B cell (primary cell): ENCODE results near the gene TBRG1.

Experiments used
- EZH2 ChIP-seq: IDR thresholded peaks from 2 replicates; pipeline ENCODE4 v1.6.1; 2012; ENCODE audit warnings: borderline replicate concordance, low read depth, mild to moderate bottlenecking, moderate library complexity, low read length; ENCODE audit not compliant: insufficient read depth, poor library complexity, severe bottlenecking
- TF ChIP-seq, protein P1 (sequence below): fragments of 200-600 bp; IDR thresholded peaks from one replicate; pipeline ENCODE4 v1.8.0; 2022; ENCODE audit warnings: antibody characterized with exemption, mild to moderate bottlenecking

DNA sequence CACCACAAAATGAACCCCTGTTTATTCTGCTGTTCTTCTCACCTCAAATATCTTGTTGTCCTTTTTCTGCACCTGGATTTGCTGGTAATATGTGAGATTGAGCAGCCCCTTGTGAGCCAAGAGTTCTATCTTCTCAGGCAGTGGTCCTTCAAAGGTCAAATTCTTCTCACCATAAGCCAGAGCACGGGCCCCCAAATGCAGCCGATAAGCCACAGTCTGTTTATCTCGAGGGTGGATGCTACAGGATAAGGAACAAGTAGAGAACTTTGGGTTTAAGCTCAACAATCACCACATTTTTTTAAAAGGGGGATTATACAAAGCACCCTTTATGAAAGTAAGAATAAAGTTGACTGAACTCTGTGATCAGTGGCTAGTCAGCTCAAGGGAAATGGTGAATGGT is 15.8 kb downstream of the TBRG1 start:
- TF ChIP-seq, protein P1, sequence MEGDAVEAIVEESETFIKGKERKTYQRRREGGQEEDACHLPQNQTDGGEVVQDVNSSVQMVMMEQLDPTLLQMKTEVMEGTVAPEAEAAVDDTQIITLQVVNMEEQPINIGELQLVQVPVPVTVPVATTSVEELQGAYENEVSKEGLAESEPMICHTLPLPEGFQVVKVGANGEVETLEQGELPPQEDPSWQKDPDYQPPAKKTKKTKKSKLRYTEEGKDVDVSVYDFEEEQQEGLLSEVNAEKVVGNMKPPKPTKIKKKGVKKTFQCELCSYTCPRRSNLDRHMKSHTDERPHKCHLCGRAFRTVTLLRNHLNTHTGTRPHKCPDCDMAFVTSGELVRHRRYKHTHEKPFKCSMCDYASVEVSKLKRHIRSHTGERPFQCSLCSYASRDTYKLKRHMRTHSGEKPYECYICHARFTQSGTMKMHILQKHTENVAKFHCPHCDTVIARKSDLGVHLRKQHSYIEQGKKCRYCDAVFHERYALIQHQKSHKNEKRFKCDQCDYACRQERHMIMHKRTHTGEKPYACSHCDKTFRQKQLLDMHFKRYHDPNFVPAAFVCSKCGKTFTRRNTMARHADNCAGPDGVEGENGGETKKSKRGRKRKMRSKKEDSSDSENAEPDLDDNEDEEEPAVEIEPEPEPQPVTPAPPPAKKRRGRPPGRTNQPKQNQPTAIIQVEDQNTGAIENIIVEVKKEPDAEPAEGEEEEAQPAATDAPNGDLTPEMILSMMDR = no peak
- TF ChIP-seq EZH2 = no peak
